ENCODE data around the gene NAV2.

NAV2 gene

DNA sequence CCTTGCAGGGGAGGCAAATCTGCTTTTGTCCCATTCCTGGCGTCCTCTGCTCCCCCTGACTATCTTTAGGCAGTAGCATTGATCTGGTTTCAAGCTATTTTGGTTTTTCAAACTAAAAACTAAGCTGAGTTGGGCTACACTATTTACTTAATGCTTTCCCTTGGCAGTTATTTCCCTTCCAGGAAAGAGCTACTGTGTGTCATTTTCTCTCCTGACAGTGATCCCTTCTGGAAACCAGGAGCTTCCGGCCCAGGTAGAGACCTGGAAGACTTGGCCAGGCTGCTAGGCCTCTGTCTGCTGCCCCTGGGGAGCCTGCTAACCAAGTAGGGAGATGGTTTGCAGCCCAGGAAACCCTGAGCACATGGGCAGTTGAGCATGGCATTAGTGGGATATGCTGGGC is 35.0 kb downstream of the NAV2 start:
- H3K36me3 ChIP-seq (ENCODE audit: control insufficient read depth, insufficient read depth, low read length) = no peaks in the 10 kb centered on the region
- no peaks in the 10 kb centered on the region for H3K9me3 ChIP-seq (ENCODE audit: control insufficient read depth, insufficient read depth, low read length)

DNA sequence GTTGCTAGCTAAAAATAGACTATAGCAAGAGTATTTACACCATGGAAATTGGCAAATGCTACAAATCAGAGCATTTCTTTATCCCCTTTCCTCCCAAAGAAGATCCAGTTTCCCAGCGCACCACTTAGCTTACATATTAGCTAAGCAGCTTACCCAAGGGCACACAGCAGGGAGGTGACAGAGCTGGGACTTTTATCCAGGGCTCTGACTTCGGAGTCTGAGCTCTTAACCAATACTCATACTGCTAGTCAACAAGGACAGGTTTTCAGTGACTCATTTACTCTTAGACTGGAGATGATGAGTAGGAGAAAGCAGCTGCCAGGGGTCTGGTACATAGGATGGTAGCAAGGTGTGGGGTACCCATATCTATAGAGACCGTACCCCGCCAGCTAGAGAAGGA is 38.4 kb downstream of the NAV2 start:
- Histone ChIP-seq H3K4me3 (ENCODE audit: low read depth, low read length) (no peak overlapping the region), H3K4me1 (ENCODE audit: control insufficient read depth, insufficient read depth, low read length) (peaks cover 22% of the 10 kb centered on the region), H3K36me3 (ENCODE audit: control insufficient read depth, insufficient read depth, low read length) (no peaks in the 10 kb centered on the region), H3K9me3 (ENCODE audit: control insufficient read depth, insufficient read depth, low read length) (no peaks in the 10 kb centered on the region), H3K9ac (ENCODE audit: low read depth, low read length) (no peak overlapping the region), H3K27me3 (ENCODE audit: control insufficient read depth, insufficient read depth, low read length) (no peaks in the 10 kb centered on the region), H3K27ac (ENCODE audit: low read depth, low read length) (no peak overlapping the region)

More for the DNA sequence above, 35.0 kb downstream of the NAV2 start:
- Histone ChIP-seq H3K27ac (ENCODE audit: low read depth, low read length) (no peak overlapping the region), H3K27me3 (ENCODE audit: control insufficient read depth, insufficient read depth, low read length) (no peaks in the 10 kb centered on the region), H3K9ac (ENCODE audit: low read depth, low read length) (no peak overlapping the region), H3K4me1 (ENCODE audit: control insufficient read depth, insufficient read depth, low read length) (peaks cover 8% of the 10 kb centered on the region), H3K4me3 (ENCODE audit: low read depth, low read length) (no peak overlapping the region)

DNA sequence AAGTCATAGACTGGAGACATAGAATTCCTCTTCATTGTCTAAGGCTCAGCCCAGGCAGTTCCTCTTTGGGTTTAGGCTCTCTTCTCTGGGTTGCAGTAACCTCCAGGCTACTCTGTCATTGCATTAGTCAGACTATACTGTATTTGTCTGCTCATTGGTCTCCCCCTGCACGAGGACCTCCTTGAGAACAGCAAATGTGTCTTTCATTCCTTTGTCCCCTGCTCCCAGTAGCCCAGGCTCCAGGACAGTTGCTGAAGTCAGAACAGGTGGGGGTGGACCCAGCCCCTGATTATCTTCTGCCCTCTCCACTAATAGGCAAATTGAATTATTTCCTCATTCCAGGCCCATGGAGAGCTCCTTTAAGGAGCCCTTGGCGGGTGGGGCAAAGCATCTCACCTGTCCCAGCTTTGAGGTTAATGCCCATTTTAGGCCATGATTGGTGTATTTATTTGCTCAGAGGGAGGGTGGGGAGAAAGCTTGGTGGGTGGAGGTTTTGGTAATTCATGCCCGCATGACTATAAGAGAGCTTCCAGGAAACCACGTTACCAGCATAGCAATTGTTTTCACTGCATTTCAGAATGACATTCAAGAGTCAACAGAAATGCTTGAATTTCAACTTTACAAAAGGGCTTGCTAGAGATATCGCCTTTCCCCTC is 40.9 kb downstream of the NAV2 start:
- Histone ChIP-seq H3K36me3 (ENCODE audit: control insufficient read depth, insufficient read depth, low read length) (no peaks in the 10 kb centered on the region), H3K9me3 (ENCODE audit: control insufficient read depth, insufficient read depth, low read length) (no peaks in the 10 kb centered on the region), H3K4me3 (ENCODE audit: low read depth, low read length) (no peak overlapping the region), H3K27me3 (ENCODE audit: control insufficient read depth, insufficient read depth, low read length) (no peaks in the 10 kb centered on the region), H3K27ac (ENCODE audit: low read depth, low read length) (peak overlapping the region; percentile 9), H3K4me1 (ENCODE audit: control insufficient read depth, insufficient read depth, low read length) (peaks cover 24% of the 10 kb centered on the region), H3K9ac (ENCODE audit: low read depth, low read length) (no peak overlapping the region)

DNA sequence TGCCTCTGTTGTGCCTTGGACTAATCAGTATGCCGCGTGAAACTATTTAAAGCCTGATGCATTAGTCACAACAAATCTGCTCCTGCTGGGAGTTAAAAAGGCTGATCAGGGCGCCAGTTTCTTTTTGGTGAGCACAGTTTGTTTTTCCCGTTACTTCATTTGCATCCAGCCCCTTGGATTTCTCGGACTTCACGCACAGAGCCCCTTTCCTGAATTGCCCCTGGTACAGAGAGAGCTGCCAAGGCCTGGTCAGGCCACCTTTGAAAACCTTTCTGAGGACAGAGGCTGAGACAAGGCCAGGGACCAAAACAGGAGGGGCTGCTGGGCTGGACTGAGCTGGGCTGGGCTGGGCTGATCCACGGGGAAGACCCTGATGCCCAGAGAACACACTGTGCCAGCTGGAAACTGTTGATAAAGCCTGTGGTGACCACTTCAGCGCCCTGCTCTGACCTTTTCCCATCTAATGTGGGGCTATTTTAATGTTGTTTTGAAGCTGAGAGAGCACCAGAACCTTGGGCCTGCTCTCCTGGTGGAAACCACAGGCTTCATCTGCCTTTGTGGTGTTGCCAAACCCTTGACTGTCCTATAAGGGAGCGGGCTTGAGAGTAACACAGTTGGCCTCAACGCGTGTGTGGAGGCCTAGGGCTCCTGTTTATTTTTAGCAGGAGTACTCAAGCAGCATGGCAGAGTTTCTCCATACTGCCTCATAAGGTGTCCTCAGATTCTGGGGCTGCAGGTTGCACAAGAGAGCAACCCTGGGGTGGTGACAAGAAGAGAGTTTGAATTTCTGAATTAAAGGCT is 44.2 kb downstream of the NAV2 start:
- Histone ChIP-seq H3K4me1 (ENCODE audit: control insufficient read depth, insufficient read depth, low read length) (peaks cover 28% of the 10 kb centered on the region), H3K27me3 (ENCODE audit: control insufficient read depth, insufficient read depth, low read length) (no peaks in the 10 kb centered on the region), H3K9me3 (ENCODE audit: control insufficient read depth, insufficient read depth, low read length) (no peaks in the 10 kb centered on the region), H3K9ac (ENCODE audit: low read depth, low read length) (no peak overlapping the region), H3K36me3 (ENCODE audit: control insufficient read depth, insufficient read depth, low read length) (no peaks in the 10 kb centered on the region), H3K4me3 (ENCODE audit: low read depth, low read length) (no peak overlapping the region), H3K27ac (ENCODE audit: low read depth, low read length) (peak overlapping the region; percentile 21)

DNA sequence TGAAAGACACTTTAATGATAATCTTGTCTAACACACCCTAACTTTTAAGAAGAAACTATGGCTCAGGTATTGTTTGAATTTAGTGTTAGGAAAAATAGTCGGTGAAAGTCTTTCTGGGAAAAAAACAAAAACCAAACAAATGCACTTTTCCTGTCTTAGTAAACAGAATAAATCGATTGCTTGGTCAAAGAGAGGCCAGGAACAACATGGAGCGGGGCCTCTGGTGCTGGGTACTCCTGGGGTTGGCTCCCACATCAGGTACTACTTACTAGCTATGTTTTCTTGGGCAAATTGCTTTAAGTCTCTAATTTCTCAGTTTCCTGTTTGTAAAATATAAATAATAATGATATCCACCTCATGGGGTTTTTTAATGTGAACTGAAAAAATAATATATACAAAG is 46.8 kb downstream of the NAV2 start:
- H3K9me3 ChIP-seq (ENCODE audit: control insufficient read depth, insufficient read depth, low read length) = no peaks in the 10 kb centered on the region
- no peaks in the 10 kb centered on the region for H3K36me3 ChIP-seq (ENCODE audit: control insufficient read depth, insufficient read depth, low read length)
- H3K4me1 ChIP-seq (ENCODE audit: control insufficient read depth, insufficient read depth, low read length) = peaks cover 27% of the 10 kb centered on the region
- no peak overlapping the region for H3K9ac ChIP-seq (ENCODE audit: low read depth, low read length)
- H3K27me3 ChIP-seq (ENCODE audit: control insufficient read depth, insufficient read depth, low read length) = no peaks in the 10 kb centered on the region
- no peak overlapping the region for H3K27ac ChIP-seq (ENCODE audit: low read depth, low read length)
- H3K4me3 ChIP-seq (ENCODE audit: low read depth, low read length) = no peak overlapping the region

DNA sequence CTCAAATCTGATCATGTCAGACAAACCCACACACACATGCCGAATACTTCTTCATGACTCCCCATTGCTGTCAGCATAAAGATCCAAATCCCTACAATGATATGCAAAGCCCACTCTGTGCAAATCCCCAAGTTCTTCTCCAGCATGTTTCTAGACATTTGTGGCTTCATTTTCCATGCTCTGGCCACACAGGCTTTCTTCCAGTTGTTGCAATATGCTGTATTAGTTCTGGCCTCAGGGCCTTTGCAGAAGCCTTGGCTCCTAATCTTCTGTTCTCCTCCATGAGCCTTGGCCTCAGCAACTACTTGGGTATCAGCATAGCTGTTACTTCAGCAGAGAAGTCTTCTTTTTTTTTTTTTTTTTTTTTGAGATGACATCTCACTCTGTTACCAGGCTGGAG is 49.6 kb downstream of the NAV2 start:
- peaks cover 22% of the 10 kb centered on the region for H3K4me1 ChIP-seq (ENCODE audit: control insufficient read depth, insufficient read depth, low read length)
- no peaks in the 10 kb centered on the region for H3K36me3 ChIP-seq (ENCODE audit: control insufficient read depth, insufficient read depth, low read length)
- H3K9ac ChIP-seq (ENCODE audit: low read depth, low read length) = no peak overlapping the region
- no peaks in the 10 kb centered on the region for H3K9me3 ChIP-seq (ENCODE audit: control insufficient read depth, insufficient read depth, low read length)
- H3K27me3 ChIP-seq (ENCODE audit: control insufficient read depth, insufficient read depth, low read length) = no peaks in the 10 kb centered on the region
- no peak overlapping the region for H3K4me3 ChIP-seq (ENCODE audit: low read depth, low read length)
- H3K27ac ChIP-seq (ENCODE audit: low read depth, low read length) = no peak overlapping the region

DNA sequence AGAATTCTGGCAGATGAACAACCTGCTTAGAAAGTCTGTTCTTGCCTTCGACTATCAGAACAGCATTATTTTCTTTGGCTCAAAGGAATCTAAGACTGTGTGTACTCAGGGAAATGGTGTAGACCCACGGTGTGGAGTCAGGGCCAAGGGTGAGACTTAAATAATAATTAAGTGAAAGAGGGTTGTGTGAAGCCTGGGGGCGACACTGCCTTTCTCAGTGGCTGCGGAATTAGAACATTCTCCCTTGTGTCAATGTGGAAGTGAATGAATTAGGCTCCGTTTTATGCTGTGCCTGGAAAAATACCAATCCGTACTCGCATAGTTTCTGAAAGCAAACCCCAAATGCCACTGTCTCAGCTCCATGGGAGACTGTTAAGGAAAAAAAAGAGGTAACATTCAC is 50.7 kb downstream of the NAV2 start:
- Histone ChIP-seq H3K4me1 (ENCODE audit: control insufficient read depth, insufficient read depth, low read length) (peaks cover 22% of the 10 kb centered on the region), H3K27ac (ENCODE audit: low read depth, low read length) (no peak overlapping the region), H3K27me3 (ENCODE audit: control insufficient read depth, insufficient read depth, low read length) (no peaks in the 10 kb centered on the region), H3K36me3 (ENCODE audit: control insufficient read depth, insufficient read depth, low read length) (no peaks in the 10 kb centered on the region), H3K4me3 (ENCODE audit: low read depth, low read length) (no peak overlapping the region), H3K9ac (ENCODE audit: low read depth, low read length) (no peak overlapping the region), H3K9me3 (ENCODE audit: control insufficient read depth, insufficient read depth, low read length) (no peaks in the 10 kb centered on the region)

DNA sequence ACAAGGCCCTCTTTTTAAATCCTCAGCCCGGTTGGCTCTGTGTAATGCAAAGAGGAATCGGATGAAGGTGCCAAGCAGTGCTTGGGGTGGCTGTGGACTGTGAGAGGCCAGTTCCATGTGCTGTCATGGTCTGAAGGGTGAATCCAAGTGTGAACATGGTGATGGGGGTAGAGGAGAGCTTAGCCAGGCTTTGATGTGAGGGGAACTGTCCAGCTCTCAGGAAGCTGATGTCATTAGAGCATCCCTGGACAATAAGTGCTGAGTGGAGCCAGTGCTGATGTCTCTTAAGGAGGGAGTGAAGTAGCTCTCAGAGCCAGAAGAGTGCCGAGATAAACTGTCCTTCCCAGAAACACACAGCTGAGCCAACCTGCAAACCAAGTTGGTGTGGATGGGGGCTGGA is 53.6 kb downstream of the NAV2 start:
- H3K9me3 ChIP-seq (ENCODE audit: control insufficient read depth, insufficient read depth, low read length) = no peaks in the 10 kb centered on the region
- no peak overlapping the region for H3K9ac ChIP-seq (ENCODE audit: low read depth, low read length)
- no peak overlapping the region for H3K27ac ChIP-seq (ENCODE audit: low read depth, low read length)
- H3K4me1 ChIP-seq (ENCODE audit: control insufficient read depth, insufficient read depth, low read length) = peaks cover 34% of the 10 kb centered on the region
- H3K4me3 ChIP-seq (ENCODE audit: low read depth, low read length) = no peak overlapping the region
- no peaks in the 10 kb centered on the region for H3K36me3 ChIP-seq (ENCODE audit: control insufficient read depth, insufficient read depth, low read length)
- H3K27me3 ChIP-seq (ENCODE audit: control insufficient read depth, insufficient read depth, low read length) = no peaks in the 10 kb centered on the region

DNA sequence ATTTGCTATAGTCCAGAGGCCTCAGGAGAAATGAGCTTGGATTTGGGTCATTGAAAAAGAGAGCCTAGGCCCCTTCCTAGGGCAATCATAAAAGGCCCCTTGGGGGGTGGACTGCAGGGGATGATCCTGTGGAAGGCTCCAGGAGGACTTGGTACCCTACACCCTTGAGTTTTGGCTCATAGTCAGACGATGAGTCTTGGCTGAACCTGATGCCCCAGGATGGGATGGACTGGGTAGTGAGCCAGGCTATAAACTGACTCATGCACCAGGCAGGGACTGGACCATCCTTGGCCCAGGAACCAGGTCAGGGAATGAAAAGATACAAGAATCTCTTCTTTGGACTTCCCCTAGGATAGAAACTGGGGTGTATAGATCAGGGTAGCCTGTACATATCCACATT is 54.2 kb downstream of the NAV2 start:
- Histone ChIP-seq H3K9me3 (ENCODE audit: control insufficient read depth, insufficient read depth, low read length) (no peaks in the 10 kb centered on the region), H3K36me3 (ENCODE audit: control insufficient read depth, insufficient read depth, low read length) (no peaks in the 10 kb centered on the region), H3K27ac (ENCODE audit: low read depth, low read length) (no peak overlapping the region), H3K27me3 (ENCODE audit: control insufficient read depth, insufficient read depth, low read length) (no peaks in the 10 kb centered on the region), H3K4me3 (ENCODE audit: low read depth, low read length) (no peak overlapping the region), H3K4me1 (ENCODE audit: control insufficient read depth, insufficient read depth, low read length) (peaks cover 36% of the 10 kb centered on the region), H3K9ac (ENCODE audit: low read depth, low read length) (no peak overlapping the region)

DNA sequence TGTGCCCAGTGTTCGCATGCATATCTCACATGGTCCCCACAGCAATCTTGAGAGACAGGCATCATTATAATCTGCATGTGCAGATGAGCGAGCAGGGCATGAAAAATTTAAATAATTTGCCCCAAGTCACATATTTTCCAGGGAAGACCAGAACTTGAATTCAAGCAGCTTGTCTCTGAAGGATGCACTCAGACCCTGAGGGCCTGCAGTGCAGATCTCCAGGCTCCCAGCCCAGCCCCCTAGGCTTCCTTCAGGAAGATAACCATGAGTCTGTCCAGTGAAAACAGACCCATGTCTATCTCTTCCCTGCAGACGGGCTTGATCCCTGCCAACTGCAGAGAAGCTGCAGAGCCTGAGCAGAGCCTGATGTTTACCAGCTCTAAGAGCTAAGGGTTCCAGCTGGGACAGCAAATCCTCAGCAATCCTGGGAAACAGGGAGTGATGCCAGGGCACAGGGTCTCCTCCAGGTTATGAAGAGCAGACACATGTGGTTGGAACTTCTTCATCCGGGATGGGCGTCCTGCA is 55.1 kb downstream of the NAV2 start:
- no peaks in the 10 kb centered on the region for H3K9me3 ChIP-seq (ENCODE audit: control insufficient read depth, insufficient read depth, low read length)
- H3K36me3 ChIP-seq (ENCODE audit: control insufficient read depth, insufficient read depth, low read length) = no peaks in the 10 kb centered on the region
- no peak overlapping the region for H3K9ac ChIP-seq (ENCODE audit: low read depth, low read length)
- H3K27me3 ChIP-seq (ENCODE audit: control insufficient read depth, insufficient read depth, low read length) = no peaks in the 10 kb centered on the region
- peaks cover 44% of the 10 kb centered on the region for H3K4me1 ChIP-seq (ENCODE audit: control insufficient read depth, insufficient read depth, low read length)
- H3K27ac ChIP-seq (ENCODE audit: low read depth, low read length) = no peak overlapping the region
- no peak overlapping the region for H3K4me3 ChIP-seq (ENCODE audit: low read depth, low read length)

DNA sequence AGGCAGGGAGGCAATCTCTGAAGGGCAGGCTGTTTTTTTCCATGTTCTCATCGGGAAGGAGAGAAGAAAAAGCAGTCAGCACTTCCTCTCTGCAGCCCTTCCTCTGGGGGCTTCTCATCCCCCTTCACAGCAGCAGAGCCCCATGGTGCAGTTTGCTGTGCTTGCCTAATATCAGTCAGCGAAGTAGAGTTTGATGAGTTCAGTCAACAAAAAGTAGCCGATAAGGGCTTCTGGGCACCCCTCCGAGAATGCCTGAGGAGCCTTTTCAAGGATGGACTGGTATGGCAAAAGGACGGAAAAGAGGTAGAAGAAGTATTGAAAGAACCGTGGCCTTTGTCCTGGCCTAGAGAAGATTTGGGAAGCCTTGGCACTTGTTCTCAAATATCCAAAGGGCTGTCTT is 55.6 kb downstream of the NAV2 start:
- no peaks in the 10 kb centered on the region for H3K27me3 ChIP-seq (ENCODE audit: control insufficient read depth, insufficient read depth, low read length)
- no peaks in the 10 kb centered on the region for H3K9me3 ChIP-seq (ENCODE audit: control insufficient read depth, insufficient read depth, low read length)
- H3K4me3 ChIP-seq (ENCODE audit: low read depth, low read length) = no peak overlapping the region
- peaks cover 45% of the 10 kb centered on the region for H3K4me1 ChIP-seq (ENCODE audit: control insufficient read depth, insufficient read depth, low read length)
- no peak overlapping the region for H3K27ac ChIP-seq (ENCODE audit: low read depth, low read length)
- no peaks in the 10 kb centered on the region for H3K36me3 ChIP-seq (ENCODE audit: control insufficient read depth, insufficient read depth, low read length)
- H3K9ac ChIP-seq (ENCODE audit: low read depth, low read length) = no peak overlapping the region
